GM13977 (cell line): ENCODE results near the gene CRACDL.

ENCODE experiments used
- DNase-seq: peaks from one replicate; pipeline ENCODE4 v3.0.0; 2012; ENCODE audit warnings: low spot score
- CTCF ChIP-seq: IDR thresholded peaks from 2 replicates; pipeline ENCODE4 v1.5.1; 2012; ENCODE audit warnings: mild to moderate bottlenecking, control low read depth; ENCODE audit not compliant: insufficient read depth; ENCODE audit errors: extremely low read depth, missing control alignments
- in situ Hi-C: fragments of 300-500 bp; cut with MboI; formaldehyde crosslinking; loops from one replicate; pipeline ENCODE4 v1.12.0; 2022; ENCODE audit warnings: low sequenced_read_pairs, low pct_unique_long_range_greater_than_20kb, mixed read lengths, inconsistent platforms; ENCODE audit not compliant: unreplicated experiment

Gene CRACDL

GRCh38 chr2:98818164-98818563 lies 117.9 kb downstream of the CRACDL start:
- DNase-seq: no peak
- no peak for TF ChIP-seq CTCF
- in situ Hi-C loops: no loop called here

GRCh38 chr2:98816281-98816680 lies 119.7 kb downstream of the CRACDL start:
- no peak for DNase-seq
- no peak for TF ChIP-seq CTCF
- in situ Hi-C loops: no loop called here

DNA sequence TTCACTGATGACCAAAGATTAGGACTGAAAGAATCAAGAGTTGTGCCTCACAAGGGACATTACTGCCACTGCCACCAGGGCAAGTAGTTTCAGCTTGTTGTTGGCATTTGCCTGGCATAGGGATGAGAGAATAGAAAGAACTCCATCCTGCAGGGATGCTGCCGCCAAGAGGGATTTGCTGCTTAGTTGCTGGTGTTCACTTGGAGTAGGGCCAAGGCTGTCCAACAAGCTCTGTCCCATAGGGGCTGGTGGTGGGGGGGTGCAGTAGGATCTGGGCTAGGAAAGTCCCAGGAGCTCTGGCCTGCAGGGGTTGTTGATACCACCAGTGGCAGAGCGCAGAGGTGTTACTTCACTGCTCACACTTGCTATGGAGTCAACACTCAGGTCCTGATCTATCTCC lies 120.2 kb downstream of the CRACDL start:
- no peak for TF ChIP-seq CTCF
- DNase-seq: no peak
- in situ Hi-C loops: no loop called here

GRCh38 chr2:98811766-98812165 lies 124.3 kb downstream of the CRACDL start:
- no peak for DNase-seq
- no peak for TF ChIP-seq CTCF
- in situ Hi-C loops: no loop called here

DNA sequence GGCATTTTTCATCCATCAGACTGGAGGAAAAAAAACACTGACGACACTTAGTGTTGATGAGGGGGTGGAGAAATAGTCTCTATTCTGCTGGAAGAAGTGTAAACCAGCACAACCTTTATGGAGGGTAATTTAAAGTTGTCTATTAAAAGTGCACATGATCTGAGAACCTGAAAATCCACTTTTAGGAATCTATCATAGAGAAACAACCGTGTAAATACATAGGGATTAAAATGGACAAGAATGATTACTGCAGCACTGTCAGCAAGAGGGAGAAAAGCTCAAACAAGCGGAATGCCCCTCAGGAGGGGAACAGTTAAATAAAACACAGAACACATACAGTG lies 125.5 kb downstream of the CRACDL start:
- no peak for DNase-seq
- TF ChIP-seq CTCF: no peak
- in situ Hi-C loops: no loop called here

DNA sequence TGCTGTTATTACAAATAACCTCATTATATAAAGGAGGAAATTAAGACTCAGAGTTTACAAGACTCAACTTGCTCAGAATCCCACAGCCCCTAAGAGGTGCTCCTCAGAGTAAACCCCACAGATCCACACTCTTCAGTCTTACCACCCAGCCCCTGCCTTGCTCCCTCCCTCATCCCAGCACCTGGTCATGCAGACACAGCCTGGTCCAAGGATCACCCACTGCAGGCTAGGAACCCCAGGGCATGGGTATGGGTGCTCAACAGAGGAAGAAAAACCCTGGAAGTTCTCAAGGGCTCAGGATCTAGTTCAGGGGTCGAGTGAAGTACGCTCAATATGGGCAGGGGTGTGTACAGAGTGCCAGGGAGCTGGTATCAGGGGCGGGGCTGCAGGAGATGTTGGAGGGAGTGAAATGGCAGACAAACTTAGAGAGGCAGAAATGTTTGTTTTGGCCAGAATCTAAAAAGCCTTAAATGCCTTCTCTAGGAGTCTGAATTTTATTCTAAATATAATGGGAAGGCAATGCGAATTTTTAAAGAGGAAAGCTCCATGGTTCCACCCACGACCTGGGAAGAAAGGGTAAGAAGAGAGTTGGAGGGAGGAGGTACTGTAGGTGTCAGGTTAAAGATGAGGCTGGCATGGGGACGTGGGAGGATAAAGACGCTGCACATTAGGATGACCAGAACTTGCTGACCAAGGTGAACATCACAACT lies 126.0 kb downstream of the CRACDL start:
- no peak for DNase-seq
- in situ Hi-C loops: no loop called here
- no peak for TF ChIP-seq CTCF

DNA sequence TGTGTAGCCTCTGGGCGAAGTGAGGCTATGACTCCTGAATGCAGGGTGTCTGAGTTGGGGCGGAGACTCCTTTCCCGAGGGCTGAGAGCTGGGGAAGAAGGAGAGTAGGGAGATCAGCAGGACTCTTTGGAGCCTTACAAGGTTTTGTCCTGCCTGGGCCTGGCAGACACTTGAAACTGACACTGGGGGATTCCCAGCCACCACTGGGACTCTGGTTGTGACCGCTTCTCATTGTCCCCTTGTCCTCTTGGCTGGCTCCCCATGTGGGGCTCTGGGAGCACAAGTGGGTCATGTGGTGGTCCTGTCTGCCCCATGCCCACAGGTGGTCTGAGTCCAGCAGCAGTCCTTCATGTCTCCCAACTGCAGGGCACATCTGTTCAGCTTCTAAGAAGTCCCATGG lies 126.9 kb downstream of the CRACDL start:
- DNase-seq: no peak
- TF ChIP-seq CTCF: no peak
- in situ Hi-C loops: no loop called here
